ENCODE data around the gene GNAZ. TPM values are rescaled to one million over a fixed set of nuclear protein-coding genes. Genes with fewer than 3 reads are reported as not detected.

Gene GNAZ
- total and polyA plus RNA-seq, 4 donors: 0.21 to 2.2 (median 0.38) TPM

DNA sequence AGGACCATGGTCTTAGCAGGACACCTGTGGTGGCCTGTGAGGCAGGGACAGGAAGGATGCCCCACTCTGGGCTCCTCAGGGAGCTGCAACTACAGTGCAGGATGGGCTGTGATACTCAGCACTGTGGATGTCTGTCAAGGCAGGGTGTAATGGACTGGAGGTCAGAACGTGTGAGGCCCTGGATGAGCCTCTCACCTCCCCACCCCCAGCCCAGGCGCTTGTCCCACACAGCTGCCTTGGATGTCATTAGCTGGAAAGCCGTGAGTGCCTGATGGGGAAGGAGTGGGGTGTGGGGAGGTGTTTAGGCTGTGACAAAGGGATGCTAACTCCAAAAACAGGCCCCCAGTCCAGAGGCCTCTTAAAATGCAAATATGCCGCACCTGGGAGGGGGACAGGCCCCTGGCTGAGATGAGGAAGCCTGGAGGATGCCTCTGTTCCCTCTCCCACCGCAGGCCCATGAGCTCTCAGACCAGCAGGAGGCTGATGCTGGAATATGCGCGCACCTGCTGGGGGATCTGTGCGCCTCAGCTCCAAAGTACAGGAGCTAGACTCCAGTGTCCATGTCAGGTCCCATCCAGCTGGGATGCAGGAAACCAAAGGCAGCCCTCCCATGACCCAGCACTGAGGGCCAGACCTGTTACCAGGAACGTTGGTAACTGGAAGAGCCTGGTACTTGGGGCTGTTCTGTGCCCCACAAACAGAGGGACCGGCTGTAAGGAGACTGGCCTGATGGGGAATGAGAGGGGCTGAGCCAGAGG, 46.4 kb downstream of the GNAZ start:
- no peak overlapping the region for H3K27ac ChIP-seq (ENCODE audit: low read depth in 1 of 2, low read length in 2 of 2)
- TF ChIP-seq, protein P1, sequence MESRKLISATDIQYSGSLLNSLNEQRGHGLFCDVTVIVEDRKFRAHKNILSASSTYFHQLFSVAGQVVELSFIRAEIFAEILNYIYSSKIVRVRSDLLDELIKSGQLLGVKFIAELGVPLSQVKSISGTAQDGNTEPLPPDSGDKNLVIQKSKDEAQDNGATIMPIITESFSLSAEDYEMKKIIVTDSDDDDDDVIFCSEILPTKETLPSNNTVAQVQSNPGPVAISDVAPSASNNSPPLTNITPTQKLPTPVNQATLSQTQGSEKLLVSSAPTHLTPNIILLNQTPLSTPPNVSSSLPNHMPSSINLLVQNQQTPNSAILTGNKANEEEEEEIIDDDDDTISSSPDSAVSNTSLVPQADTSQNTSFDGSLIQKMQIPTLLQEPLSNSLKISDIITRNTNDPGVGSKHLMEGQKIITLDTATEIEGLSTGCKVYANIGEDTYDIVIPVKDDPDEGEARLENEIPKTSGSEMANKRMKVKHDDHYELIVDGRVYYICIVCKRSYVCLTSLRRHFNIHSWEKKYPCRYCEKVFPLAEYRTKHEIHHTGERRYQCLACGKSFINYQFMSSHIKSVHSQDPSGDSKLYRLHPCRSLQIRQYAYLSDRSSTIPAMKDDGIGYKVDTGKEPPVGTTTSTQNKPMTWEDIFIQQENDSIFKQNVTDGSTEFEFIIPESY (IDR thresholded peaks at IDR 0.05): no peak
- TF ChIP-seq TAF1 (conservative IDR thresholded peaks at IDR 0.05) (no peak), NR2F2 (IDR thresholded peaks at IDR 0.05) (no peak), JUND (IDR thresholded peaks at IDR 0.05) (no peak), HNF4G (IDR thresholded peaks at IDR 0.05) (no peak), EGR1 (IDR thresholded peaks at IDR 0.05; ENCODE audit: low read depth in 2 of 2) (no peak), RXRA (IDR thresholded peaks at IDR 0.05) (no peak), FOXA2 (IDR thresholded peaks at IDR 0.05) (no peak), YY1 (IDR thresholded peaks at IDR 0.05) (no peak), FOXA1 (IDR thresholded peaks at IDR 0.05) (no peak), GABPA (IDR thresholded peaks at IDR 0.05 in 1 of 2, conservative IDR thresholded peaks at IDR 0.05 in 1 of 2) (no peak), HNF4A (conservative IDR thresholded peaks at IDR 0.05) (no peak), RAD21 (IDR thresholded peaks at IDR 0.05) (no peak), SP1 (IDR thresholded peaks at IDR 0.05) (no peak)
- TF ChIP-seq, protein P2, sequence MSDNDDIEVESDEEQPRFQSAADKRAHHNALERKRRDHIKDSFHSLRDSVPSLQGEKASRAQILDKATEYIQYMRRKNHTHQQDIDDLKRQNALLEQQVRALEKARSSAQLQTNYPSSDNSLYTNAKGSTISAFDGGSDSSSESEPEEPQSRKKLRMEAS (IDR thresholded peaks at IDR 0.05): no peak
- TF ChIP-seq, protein P3, sequence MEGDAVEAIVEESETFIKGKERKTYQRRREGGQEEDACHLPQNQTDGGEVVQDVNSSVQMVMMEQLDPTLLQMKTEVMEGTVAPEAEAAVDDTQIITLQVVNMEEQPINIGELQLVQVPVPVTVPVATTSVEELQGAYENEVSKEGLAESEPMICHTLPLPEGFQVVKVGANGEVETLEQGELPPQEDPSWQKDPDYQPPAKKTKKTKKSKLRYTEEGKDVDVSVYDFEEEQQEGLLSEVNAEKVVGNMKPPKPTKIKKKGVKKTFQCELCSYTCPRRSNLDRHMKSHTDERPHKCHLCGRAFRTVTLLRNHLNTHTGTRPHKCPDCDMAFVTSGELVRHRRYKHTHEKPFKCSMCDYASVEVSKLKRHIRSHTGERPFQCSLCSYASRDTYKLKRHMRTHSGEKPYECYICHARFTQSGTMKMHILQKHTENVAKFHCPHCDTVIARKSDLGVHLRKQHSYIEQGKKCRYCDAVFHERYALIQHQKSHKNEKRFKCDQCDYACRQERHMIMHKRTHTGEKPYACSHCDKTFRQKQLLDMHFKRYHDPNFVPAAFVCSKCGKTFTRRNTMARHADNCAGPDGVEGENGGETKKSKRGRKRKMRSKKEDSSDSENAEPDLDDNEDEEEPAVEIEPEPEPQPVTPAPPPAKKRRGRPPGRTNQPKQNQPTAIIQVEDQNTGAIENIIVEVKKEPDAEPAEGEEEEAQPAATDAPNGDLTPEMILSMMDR (IDR thresholded peaks at IDR 0.05; ENCODE audit: low read depth, low read length, missing input control): no peak
- TF ChIP-seq, protein P4, sequence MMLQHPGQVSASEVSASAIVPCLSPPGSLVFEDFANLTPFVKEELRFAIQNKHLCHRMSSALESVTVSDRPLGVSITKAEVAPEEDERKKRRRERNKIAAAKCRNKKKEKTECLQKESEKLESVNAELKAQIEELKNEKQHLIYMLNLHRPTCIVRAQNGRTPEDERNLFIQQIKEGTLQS (IDR thresholded peaks at IDR 0.05): no peak
- TF ChIP-seq, protein P5, sequence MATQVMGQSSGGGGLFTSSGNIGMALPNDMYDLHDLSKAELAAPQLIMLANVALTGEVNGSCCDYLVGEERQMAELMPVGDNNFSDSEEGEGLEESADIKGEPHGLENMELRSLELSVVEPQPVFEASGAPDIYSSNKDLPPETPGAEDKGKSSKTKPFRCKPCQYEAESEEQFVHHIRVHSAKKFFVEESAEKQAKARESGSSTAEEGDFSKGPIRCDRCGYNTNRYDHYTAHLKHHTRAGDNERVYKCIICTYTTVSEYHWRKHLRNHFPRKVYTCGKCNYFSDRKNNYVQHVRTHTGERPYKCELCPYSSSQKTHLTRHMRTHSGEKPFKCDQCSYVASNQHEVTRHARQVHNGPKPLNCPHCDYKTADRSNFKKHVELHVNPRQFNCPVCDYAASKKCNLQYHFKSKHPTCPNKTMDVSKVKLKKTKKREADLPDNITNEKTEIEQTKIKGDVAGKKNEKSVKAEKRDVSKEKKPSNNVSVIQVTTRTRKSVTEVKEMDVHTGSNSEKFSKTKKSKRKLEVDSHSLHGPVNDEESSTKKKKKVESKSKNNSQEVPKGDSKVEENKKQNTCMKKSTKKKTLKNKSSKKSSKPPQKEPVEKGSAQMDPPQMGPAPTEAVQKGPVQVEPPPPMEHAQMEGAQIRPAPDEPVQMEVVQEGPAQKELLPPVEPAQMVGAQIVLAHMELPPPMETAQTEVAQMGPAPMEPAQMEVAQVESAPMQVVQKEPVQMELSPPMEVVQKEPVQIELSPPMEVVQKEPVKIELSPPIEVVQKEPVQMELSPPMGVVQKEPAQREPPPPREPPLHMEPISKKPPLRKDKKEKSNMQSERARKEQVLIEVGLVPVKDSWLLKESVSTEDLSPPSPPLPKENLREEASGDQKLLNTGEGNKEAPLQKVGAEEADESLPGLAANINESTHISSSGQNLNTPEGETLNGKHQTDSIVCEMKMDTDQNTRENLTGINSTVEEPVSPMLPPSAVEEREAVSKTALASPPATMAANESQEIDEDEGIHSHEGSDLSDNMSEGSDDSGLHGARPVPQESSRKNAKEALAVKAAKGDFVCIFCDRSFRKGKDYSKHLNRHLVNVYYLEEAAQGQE (IDR thresholded peaks at IDR 0.05): no peak
- no peak for DNase-seq (ENCODE audit: low spot score)
- peaks cover 0 to 4% (median 0%) of the 10 kb centered on the region in 4 donors for H3K4me1 ChIP-seq (ENCODE audit: control insufficient read depth in 4 of 4, insufficient read depth in 4 of 4, low read length in 3 of 4)
- H3K4me3 ChIP-seq (ENCODE audit: low read depth in 1 of 3, low read length in 3 of 3): no peak overlapping the region
- no peaks in the 10 kb centered on the region for H3K9me3 ChIP-seq (ENCODE audit: control insufficient read depth in 4 of 4, low read length in 3 of 4)
- H3K9ac ChIP-seq (ENCODE audit: low read depth in 1 of 2, low read length in 2 of 2): no peak overlapping the region
- 88% methylated on average over 10 of the region's 10 CpGs for WGBS
- no peaks in the 10 kb centered on the region for H3K36me3 ChIP-seq (ENCODE audit: control insufficient read depth in 4 of 4, insufficient read depth in 3 of 4, low read depth in 1 of 4, low read length in 3 of 4)
- no peaks in the 10 kb centered on the region for H3K27me3 ChIP-seq (ENCODE audit: control insufficient read depth in 4 of 4, insufficient read depth in 4 of 4, low read length in 3 of 4)
